ENCODE data around the gene TPX2. TPM values are rescaled to one million over a fixed set of nuclear protein-coding genes. Genes with fewer than 3 reads are reported as not detected.

Gene TPX2
- total RNA-seq, 1 donor from 2014 or later = 1.1 TPM

DNA sequence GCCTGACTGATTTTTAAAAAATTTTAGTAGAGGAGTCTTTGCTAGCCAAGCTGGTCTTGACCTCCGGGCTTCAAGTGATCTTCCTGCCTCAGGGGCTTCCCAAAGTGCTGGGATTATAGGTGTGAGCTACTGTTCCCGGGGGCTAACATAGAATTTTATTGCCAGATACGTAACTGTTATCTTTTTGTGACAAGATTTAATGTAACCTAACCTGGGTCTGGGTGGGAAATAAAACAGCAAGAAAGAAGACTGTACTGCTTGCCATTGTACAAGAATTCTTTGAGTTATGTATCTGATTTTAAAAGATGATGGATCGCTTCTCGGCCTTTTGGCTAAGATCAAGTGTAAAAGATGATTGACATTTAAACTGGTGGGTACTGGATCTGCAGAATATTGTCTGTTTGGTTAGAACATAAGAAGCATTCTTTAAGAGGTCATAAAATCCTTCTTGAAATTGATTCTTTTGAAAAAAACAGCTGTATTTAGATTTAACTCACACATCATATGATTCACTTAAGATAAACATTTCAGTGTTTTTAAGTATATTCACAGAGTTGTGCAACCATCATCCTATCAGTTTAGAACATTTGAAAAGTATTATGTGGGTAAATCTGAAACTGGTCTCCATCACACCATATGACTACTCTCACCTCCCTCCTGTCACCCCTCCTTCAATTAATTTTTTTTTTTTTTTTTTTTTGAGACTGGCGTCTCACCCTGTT is 21.6 kb downstream of the TPX2 start:
- DNase-seq (ENCODE audit: low spot score) = no peak

DNA sequence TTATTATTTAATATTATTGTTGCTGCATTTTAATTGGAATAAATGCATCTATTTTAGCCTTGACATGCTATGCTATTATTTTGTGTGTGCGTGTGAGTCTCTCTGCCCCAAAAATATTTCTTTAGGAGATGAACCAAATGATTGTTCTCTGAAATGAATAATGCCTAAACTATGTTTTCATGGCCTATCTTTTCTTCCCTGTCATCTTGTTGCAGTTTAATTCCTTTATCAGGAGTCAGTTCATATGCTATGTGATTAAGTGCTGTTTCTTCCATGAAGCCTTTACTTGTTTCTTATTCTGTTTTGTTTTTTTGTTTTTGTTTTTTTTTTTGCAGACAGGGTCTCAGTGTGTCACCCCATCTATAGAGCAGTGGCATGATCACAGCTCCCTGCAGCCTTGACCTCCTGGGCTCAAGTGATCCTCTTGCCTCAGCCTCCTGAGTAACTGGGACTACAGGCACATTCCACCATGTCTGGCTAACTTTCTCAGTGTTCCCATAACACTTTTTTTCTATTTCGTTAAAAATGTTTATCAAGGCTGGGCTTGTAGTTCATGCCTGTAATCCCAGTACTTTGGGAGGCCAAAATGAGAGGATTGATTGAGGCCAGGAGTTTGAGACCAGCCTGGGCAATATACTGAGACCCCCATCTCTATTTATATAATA is 25.7 kb downstream of the TPX2 start:
- no peak for DNase-seq (ENCODE audit: low spot score)

DNA sequence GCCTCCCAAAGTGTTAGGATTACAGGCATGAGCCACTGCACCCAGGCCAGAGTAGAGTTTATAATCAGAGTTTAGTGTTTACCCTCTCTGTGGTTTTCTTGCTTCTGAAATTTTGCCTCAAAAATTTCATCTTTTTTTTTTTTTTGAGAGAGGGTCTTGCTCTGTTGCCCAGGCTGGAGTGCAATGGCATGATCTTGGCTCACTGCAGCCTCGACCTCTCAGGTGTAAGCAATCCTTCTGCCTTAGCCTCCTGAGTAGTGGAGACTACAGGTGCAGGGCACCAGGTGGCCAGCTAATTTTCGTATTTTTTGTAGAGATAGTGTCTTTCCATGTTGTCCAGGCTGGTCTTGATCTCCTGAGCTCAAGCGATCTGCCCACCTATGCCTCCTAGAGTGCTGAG is 28.7 kb downstream of the TPX2 start:
- DNase-seq (ENCODE audit: low spot score) = no peak

DNA sequence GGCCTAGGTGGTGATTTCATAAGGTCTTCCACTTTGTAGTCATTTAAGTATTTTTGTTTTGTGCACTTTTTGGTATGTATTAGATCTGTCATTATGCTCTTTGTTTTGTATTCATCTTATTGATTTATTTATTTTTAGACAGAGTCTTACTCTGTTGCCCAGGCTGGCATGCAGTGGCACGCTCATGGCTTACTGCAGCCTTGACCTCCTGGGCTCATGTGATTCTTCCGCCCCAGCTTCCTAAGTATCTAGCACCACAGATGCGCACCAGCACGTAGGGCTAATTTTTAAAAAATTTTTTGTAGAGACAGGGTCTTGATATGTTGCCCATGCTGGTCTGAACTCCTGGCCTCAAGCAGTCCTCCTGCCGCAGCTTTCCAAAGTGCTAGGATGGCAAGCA is 30.6 kb downstream of the TPX2 start:
- no peak for DNase-seq (ENCODE audit: low spot score)

DNA sequence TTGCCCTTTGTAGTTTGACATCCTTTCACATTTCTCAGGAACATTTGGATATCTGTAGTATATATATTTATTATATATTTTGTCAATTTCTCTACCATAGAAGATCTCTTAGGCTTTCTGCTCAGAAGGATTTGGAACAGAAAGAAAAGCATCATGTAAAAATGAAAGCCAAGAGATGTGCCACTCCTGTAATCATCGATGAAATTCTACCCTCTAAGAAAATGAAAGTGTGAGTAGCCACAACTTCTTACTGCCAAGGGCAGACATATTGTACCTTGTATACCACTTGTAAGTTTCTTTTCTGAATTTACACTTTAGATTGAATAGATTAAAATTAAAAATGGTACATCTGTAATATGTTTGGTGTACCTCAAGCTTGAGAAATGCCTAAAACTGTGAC is 31.2 kb downstream of the TPX2 start:
- DNase-seq (ENCODE audit: low spot score) = no peak

DNA sequence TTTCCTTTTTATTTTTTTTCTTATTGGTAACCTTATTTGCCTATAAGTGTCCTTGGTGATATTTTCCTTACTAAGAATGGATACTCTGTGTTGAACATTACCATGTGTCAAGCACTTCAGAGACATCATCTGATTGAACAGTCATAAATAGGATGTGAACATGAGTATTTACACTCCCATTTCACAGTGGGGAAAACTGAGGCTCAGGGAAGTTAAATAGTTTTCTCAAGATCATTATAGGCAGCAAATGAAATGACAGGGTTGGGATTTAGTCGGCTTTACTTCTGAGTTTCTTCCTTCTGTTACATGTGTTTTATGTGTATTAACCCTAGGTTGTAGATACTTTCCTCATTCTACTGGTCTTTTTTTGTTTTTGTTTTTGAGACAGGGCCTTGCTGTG is 35.3 kb downstream of the TPX2 start:
- DNase-seq (ENCODE audit: low spot score) = no peak

DNA sequence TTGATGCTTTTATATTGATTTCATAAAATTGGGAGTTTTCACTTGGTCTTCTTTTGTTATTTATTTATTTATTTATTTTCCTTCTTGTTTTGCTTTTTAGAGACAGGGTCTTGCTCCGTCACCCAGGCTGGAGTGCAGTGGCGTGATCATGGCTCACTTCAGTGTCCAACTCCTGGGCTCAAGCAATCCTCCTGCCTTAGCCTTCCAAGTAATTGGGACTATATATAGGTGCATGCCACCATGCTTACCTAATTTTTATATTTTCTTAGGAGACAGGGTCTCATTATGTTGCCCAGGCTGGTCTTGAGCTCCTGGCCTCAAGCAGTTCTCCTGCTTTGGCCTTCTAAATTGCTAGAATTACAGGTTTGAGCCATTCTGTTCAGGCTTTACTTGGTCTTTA is 41.7 kb downstream of the TPX2 start:
- DNase-seq (ENCODE audit: low spot score) = no peak

DNA sequence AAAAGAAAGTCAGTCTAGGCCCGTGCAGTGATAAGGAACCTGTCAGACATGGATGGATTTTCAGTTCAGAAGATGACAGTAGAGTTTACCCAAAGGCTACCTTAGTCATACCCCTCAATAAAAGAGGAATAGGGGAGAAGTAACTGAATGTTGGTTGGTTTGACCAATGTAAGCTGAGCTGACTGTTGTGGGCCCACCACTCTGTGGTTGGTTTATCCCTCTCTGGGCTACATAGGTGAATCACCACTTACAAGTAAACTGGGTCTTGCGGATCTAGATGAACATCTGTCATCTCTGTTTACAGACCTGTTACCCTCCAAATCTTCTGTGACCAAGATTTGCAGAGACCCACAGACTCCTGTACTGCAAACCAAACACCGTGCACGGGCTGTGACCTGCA is 42.9 kb downstream of the TPX2 start:
- no peak for DNase-seq (ENCODE audit: low spot score)

DNA sequence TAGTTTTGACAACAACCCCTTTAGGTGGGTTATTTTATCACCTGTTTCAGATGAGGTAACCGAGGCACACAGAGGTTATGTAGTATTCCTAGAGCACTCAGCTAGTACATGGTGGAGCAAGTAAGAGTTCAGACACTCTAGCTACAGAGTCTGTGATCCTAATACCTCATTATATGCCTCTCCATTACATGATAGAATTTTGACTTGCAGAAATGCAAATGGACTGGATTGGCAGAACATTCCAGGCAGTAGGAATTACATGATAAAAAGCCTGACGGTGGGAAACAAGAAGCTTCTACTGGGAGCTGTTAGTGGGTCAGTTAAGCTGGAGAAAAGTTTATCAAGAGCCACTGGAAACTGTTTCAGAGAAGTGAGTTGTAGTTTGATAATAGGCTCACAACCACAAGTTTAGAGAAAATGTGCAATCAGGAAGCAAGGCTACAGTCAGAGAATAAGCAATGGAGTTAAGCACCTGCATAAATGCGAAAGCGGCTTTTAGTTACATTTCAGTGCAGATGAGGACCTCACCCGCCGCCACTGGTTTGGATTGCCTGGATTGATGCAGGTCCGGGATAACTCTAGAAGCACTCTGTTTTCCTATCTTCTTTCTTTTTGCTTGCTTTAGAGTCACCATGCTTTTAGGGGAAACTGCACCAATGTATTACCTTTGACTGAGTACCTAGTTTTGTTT is 45.4 kb downstream of the TPX2 start:
- no peak for DNase-seq (ENCODE audit: low spot score)

DNA sequence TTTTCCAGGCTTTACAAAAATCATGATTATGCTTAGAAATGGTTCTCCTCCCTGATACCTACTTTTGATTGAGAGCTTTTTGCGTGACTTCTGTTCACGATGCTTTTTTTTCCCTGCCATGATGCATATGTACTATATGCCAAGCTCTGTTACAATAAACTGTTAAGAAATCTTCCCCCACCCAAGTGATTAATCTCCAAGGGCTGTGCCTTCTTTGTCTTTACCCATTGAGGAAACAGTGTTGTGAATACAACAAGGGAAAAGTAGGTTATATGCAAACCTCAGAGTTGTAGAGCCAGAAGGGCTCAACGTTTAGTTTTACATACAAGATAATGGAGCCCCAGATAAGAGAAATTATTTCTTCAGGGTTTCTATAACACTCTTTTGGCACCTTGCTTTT is 46.0 kb downstream of the TPX2 start:
- DNase-seq (ENCODE audit: low spot score) = no peak

DNA sequence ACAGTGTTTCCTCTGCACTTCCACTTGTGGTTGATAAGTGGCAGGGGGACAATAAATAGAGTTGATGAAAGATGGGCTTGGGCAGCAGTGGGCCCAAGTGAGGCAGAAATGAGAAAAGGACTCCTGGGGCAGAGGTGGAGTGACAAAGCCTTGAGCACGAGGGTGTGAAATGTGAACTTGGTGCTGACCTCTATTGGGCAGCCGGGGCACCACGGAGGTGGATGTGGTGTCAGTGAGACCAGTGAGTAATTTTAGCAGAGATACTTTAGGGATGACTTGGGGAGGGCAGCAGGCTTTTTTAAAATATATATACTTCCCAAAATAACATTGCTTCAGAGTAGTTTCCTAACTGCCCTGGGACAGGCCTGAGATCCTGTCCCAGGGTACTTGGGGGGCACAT is 49.5 kb downstream of the TPX2 start:
- no peak for DNase-seq (ENCODE audit: low spot score)

DNA sequence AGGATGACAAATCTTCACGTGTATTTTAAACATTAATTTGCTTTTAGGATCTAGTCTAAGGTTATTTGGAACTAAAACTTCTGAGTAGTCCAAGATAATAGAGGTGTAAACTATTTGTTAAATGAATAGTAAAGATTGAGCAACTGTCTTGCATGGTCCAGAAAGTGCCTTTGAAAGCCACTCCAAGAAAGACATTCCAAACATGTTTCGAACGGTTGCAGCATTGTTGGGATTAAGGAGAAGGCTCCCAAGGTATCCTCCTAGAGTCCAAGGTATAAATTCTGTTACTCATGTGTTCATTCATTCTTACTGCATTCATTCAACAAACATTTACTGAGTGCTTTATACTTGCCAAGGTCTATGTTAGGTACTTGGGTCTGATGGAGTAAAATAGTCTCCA is 51.3 kb downstream of the TPX2 start:
- DNase-seq (ENCODE audit: low spot score) = no peak

DNA sequence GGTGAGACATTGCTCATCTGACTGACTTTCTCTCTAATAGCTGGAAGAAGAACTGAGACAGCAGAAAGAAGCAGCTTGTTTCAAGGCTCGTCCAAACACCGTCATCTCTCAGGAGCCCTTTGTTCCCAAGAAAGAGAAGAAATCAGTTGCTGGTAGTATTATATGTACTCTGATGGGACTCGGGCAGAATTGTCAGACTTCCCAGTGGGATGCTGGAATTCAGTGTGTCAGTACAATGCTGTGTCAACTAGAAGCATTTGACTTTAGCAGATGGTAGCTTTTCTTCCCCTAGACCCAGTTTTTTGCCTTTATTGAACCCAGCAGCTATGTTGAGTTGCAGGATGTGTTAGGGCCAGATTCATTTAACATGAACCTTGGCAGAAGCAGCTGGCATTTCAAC is 58.3 kb downstream of the TPX2 start:
- DNase-seq (ENCODE audit: low spot score) = no peak

DNA sequence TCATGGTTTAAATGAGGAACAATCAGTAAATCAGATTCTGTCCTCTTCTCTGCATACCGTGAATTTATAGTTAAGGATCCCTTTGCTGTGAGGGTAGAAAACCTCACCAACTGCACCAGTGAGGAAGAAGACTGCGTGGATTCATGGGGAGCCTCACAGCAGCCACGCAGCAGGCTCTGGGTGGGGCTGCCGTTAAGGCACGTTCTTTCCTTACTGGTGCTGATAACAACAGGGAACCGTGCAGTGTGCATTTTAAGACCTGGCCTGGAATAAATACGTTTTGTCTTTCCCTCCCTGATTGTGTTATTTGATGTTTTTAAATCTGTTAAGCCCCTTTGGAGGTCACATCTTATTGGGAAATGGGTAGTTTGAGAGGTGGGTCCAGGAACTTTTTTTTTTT is 62.4 kb downstream of the TPX2 start:
- no peak for DNase-seq (ENCODE audit: low spot score)

DNA sequence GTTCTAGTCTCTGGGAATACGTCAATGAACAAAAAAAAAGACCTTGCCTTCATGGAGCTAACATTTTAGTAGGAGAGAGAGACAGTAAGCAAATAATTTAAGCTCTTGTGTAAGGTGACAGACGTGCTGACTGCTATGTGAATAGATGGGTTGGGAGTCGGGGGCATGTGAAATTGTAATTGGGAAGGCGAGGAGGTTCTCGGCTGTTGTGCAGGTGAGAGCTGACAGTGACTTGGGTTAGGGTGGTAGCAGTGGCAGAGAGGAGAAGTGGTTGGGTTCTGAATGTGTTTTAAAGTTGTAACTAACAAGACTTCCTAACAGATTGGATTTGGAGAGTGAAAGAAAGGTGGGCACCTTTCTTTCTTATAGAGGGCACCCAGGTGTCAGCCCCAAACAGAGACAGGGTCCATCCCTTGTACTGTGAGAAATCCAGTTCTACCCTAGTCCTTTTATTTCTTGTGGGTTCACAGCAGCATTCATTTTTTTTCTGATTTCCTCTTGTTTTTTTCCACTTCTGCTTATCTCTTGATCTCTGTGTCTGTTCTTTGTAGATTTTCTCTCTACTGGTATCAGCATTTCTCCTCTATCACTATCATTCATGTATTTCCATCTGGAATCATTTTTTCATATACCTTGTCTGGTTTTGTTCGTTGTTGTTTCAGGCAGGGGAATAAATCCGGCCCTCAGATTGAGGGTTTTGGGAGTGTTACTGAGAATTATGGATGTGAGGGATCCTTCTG is 64.6 kb downstream of the TPX2 start:
- no peak for DNase-seq (ENCODE audit: low spot score)

DNA sequence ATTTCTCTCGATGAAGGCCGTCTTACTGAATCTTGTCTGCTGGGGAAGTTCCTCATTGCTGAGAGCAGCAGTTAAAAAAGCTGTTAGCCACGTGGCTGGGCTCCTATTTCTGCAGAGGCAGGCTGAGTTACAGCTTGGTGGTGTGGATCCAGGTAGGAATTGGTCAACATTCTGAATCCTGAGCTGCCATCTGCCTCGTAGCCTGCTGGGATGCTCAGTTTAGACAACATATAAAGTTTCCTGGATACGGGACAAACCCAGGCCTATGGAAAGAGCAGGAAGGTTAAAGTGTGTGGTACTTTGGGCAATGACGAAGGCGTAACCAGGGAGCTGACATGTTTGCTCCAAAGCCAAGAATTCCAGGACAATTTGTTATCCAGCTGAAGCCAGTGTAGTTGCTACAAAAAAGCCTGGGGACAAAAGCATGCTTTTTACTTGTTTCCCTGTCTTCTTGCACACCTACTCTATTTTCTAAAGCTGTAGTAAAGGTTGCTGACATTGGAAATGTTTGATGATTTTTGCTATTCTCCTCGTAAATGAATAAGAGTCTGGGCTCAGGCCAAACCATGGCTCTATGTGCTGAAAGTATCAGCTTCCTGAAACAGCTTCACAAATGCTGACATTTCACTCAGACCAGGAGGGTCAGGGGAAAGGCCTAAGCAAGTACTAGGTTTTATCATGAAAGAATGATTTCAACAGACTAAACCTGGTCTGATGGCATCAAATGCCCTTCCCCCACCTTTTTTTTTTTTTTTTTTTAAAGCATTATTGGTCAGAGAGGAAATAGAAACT is 67.7 kb downstream of the TPX2 start:
- DNase-seq (ENCODE audit: low spot score) = no peak

DNA sequence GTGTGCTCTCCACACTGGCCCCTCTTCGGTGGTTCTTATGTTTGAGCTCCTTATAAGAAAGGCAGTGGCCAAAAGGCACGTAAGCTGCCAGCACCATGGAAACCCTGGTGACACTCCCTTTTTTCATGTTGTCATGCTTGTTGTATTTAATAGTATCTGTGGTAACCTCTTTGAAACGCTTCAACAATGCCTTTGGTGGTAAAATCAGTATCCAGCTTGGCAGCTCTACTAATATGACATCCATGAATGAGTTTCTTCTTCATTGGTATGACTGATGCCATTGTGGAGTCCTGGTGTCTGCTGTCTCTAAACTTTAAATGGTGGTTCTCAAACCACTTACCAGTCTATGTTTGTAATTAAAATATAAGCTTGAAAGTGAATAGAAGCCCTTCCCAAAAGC is 69.4 kb downstream of the TPX2 start:
- no peak for DNase-seq (ENCODE audit: low spot score)

DNA sequence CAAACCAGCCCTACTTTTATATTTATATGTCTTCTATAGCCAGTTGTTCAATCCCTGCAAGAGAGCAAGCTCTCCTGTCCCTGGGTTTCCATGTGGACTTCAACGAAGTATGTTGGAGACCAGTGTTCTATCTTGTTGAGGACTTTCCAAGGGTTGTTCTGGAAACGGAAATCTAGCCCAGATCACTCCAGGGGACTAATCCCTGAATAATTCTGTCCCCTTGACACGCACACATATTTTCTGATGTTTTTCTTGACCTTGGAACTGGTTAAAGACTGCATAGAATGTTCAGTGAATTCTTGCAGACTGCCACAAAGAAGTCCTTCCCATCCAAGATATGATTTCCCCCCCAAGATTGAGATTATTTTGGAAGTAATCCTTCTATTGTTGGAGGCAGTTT is 70.6 kb downstream of the TPX2 start:
- DNase-seq (ENCODE audit: low spot score) = no peak

DNA sequence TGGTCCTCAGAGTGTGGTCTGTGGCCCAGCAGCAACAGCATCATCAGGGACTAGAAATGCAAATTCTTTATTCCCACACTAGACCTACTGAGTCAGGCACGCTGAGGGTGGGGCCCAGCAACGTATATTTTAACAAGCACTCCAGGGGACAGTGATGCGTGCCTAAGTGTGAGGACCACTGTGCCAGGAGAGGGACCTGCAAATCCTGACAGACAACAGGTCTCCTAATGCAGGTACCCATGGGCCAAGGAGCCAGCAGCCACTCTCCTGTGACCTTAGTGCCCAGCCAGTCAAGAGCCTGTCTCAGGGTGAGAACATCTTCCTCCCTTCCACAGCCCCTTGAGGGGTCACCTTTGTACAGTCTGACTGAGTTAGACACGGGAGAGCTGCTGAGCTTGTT is 72.1 kb downstream of the TPX2 start:
- no peak for DNase-seq (ENCODE audit: low spot score)

DNA sequence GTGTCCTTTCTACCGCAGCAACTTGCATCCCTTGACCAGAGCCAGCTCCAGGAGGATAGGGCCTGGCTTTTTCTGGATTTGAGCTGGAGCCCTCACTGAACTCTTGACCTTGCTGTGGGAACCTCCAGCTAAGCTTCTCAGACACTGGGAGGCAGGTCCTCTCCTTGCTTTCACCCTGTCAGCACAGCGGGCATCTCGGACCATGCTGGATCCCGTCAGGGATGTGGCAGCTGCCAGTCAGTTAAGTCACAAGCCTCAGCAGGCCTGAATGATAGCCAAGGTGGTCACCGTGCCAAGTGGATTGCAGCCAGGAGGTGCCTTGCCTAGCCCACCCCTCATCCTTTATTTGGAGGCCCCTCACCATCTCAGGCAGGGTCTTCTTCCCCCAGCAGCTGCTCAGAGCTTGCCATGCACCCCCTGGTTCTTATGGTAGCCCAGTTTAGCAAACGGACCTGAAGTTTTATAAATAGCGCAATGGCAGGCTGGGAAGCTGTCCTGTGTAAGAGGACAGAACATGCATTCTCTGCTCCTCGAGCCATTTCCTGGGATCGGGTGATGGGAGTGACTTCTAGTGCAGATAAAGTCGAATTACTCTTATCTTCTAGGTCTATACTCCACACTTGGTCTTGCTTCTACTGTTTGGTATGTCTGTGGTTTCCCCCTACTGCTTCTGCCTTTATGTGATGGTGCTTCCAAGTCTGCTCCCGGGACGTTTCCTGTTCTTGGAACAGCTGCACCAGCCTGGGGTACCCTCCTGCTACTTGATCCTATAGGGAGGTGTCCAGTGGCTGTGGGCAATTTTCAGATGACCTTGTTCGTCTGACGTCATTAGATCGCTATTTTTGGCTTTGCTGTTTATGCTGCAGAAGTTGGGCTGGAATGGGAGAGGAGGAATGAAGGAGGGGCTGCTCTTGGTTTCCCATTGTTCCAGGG is 73.0 kb downstream of the TPX2 start:
- no peak for DNase-seq (ENCODE audit: low spot score)

Measured in mesenteric fat pad (tissue), 1 donor.